SU-DHL-6 (cell line): Measurements from ENCODE around the gene IGFBP7.

Experiments used
- EZH2phosphoT487 ChIP-seq: fragments of 200-600 bp; sonication (generic), shearing (Covaris generic); conservative IDR thresholded peaks from 2 replicates; pipeline ENCODE4 v1.6.1; 2018; ENCODE audit warnings: mild to moderate bottlenecking, antibody characterized with exemption, low read length, moderate library complexity, mixed read lengths
- TF ChIP-seq, protein P1 (sequence below): fragments of 200-600 bp; sonication (generic); IDR thresholded peaks from one replicate; pipeline ENCODE4 v1.5.1; 2017; ENCODE audit warnings: antibody characterized with exemption, mild to moderate bottlenecking, low read length, moderate library complexity; ENCODE audit not compliant: insufficient read depth, poor library complexity, severe bottlenecking

DNA sequence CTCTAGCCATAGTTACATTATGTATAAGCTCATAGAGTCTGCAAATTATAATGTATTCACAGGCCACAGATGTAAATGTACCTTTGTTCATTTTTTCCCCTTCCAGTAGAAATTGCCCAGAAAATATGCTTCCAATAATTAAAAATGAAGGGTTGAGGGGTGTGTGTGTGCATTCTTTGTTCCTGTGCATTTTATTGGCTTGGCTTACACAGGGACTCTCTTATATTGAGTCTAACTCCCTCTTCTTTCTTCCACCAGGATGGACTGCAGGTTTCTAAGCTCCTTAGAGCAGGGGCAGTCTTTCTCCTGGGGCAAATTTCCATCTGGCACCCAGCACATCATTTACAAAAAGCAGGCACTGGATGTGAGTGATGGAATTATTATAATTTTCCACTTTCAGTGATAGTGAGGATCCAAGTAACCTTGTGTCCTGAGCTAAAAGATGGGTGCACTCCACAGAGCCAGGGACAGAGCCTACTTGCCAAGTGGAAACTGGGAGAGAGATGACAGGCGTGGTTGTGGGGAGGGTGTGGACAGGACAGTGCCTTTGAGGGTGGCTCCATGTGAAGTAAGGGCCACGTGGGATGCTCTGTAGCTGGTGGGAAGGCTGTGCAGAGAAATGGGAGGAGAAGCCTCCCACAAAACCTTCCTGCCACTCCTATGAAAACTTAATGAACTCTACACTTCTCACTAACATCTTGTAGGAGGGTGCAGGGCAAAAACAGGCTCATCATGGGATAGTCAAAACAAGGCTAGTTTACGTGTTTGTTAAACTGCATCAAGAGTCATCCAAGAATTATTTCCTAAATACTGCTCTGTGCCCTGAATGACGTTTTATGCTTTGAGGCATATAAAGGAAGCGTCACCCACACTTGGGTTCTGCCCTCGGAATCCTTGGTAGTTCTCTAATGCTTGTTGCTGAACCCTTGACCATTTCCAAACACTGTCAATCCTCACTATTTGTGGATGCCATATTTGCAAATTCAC lies 16.0 kb downstream of the IGFBP7 start:
- TF ChIP-seq, protein P1, sequence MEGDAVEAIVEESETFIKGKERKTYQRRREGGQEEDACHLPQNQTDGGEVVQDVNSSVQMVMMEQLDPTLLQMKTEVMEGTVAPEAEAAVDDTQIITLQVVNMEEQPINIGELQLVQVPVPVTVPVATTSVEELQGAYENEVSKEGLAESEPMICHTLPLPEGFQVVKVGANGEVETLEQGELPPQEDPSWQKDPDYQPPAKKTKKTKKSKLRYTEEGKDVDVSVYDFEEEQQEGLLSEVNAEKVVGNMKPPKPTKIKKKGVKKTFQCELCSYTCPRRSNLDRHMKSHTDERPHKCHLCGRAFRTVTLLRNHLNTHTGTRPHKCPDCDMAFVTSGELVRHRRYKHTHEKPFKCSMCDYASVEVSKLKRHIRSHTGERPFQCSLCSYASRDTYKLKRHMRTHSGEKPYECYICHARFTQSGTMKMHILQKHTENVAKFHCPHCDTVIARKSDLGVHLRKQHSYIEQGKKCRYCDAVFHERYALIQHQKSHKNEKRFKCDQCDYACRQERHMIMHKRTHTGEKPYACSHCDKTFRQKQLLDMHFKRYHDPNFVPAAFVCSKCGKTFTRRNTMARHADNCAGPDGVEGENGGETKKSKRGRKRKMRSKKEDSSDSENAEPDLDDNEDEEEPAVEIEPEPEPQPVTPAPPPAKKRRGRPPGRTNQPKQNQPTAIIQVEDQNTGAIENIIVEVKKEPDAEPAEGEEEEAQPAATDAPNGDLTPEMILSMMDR, result no peak
- TF ChIP-seq EZH2phosphoT487, result no peak
